Fibroblast of pulmonary artery (primary cell): ENCODE measurements around the gene LMF1.

Source experiments
- DNase-seq: peaks from one replicate; pipeline ENCODE4 v3.0.0-alpha.2; 2010; ENCODE audit warnings: low read depth
- H3K4me3 ChIP-seq: replicated peaks from 2 replicates; pipeline ENCODE4 v1.5.1; 2011; ENCODE audit warnings: low read depth, mild to moderate bottlenecking, control low read depth, low read length, moderate library complexity
- TF ChIP-seq, protein P1 (sequence below): IDR thresholded peaks from 2 replicates; pipeline ENCODE4 v1.5.1; 2011; ENCODE audit warnings: mild to moderate bottlenecking, control low read depth, low read length, inconsistent platforms; ENCODE audit errors: missing control alignments

The LMF1 gene

DNA sequence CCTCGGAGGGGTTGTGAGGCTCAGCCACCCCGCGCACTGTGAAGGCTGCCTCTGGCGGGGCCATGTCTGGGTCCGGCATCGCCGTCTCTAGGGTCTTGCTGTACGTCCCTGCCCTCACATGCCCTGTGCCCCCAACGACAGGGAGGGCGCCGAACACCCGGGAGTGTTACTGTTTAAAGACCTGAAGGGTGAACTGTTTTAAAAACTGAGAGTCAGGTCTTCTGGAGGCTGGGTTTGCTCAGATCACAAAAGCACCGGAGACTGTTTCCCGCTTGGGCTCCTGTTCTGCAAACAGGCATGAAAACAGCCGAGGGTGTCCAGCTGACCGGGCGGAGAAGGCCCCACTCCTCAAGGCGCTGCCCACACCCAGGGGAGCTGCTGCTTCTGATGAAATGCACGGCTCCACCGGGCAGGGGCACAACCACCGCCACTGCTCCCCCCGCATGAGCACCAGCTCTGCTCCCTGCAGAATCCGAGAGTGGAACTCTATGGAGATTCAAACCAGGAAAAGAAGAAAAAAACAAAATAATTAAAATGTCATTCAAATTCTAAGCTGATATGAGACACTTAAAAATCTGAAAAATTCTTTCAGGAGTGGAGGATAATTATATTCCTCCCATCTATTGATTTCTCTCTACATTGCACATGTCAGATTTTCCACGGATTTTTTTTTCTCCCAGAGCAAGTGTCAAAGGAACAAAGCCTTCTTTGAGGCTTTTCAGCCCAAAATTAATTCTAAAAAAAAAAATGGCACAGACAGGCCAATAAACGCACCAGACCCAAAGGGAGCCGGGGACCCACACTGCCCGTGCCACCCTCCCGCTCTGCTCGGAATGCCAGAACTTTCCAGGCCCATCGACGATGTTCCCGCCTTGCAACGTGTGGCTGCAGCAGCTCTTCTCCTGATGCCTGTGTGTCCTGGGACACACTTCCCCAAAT is 74.3 kb downstream of the LMF1 start:
- TF ChIP-seq, protein P1, sequence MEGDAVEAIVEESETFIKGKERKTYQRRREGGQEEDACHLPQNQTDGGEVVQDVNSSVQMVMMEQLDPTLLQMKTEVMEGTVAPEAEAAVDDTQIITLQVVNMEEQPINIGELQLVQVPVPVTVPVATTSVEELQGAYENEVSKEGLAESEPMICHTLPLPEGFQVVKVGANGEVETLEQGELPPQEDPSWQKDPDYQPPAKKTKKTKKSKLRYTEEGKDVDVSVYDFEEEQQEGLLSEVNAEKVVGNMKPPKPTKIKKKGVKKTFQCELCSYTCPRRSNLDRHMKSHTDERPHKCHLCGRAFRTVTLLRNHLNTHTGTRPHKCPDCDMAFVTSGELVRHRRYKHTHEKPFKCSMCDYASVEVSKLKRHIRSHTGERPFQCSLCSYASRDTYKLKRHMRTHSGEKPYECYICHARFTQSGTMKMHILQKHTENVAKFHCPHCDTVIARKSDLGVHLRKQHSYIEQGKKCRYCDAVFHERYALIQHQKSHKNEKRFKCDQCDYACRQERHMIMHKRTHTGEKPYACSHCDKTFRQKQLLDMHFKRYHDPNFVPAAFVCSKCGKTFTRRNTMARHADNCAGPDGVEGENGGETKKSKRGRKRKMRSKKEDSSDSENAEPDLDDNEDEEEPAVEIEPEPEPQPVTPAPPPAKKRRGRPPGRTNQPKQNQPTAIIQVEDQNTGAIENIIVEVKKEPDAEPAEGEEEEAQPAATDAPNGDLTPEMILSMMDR = no peak
- no peak for DNase-seq
- no peak overlapping the region for H3K4me3 ChIP-seq

DNA sequence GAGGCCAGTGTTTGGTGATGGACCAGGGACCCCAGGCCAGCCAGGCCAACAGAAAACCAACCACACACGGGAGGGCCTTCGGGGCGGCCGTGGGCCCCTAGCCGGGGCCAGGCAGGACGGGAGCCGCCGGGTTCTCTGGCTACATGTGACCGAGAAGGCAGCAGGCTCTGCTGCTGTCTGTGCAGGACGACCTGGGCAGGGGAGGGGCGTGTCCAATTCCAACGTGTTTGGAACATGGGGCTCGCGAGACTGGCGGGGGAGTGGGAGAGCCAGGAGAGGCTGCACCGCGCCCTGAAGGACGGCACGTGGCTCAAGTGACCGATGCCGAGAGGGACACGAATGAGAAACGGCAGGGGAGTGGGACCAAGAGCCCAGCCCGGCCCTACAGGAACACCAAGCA is 75.4 kb downstream of the LMF1 start:
- no peak overlapping the region for H3K4me3 ChIP-seq
- no peak for DNase-seq
- TF ChIP-seq, protein P1 = no peak

DNA sequence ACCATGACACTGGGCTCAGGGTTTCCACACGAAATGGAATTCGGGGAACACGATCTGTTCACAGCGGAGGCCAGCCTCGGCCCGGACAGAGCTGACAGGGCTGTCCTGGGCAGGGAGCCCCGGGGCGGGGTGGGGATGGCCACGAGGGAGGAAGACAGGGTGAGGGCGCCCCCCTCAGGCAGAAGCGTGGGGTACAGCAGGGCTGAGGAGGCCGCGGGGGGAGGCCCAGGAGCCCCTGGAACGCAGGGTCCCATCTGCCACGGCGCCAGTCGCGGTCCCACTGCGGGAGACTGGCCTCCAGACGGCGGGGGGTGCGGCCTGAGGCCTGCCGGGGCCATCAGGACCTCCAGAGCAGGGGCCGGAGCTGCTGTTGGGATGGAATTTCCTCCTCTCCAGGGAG is 75.9 kb downstream of the LMF1 start:
- TF ChIP-seq, protein P1 = no peak
- no peak overlapping the region for H3K4me3 ChIP-seq
- no peak for DNase-seq

DNA sequence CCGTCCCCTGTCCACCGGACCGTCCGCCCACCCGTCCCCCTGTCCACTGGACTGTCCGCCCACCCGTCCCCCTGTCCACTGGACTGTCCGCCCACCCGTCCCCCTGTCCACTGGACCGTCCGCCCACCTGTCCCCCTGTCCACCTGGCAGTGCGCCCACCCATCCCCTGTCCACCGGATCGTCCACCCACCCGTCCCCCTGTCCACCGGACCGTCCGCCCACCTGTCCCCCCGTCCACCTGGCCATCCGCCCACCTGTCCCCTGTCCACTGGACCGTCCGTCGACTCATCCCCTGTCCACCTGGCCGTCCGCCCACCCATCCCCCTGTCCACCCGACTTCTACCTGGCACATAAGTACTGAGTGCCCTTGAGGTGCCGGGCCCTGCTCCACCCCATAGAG is 76.6 kb downstream of the LMF1 start:
- TF ChIP-seq, protein P1 = no peak
- DNase-seq = no peak
- no peak overlapping the region for H3K4me3 ChIP-seq

DNA sequence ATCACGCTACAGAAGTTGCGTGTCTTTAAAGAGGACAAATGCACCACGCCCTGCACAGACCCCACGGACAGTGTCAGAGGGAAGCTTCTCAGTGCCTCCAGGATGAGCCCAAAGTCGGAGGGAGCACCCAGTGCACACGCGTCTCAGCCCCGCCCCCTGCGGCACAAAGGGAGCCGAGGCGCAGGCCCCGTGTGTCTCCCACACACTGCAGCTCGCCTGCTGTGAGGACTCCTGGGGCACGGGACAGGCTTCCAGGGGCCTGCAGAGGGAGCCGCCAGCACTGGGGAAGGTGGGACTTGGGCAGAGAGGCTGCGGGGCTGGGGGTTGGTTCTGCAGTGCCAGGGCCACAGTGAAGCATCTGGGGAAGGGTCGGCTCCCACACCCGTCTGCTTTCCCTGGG is 77.4 kb downstream of the LMF1 start:
- TF ChIP-seq, protein P1 = no peak
- H3K4me3 ChIP-seq = no peak overlapping the region
- no peak for DNase-seq

DNA sequence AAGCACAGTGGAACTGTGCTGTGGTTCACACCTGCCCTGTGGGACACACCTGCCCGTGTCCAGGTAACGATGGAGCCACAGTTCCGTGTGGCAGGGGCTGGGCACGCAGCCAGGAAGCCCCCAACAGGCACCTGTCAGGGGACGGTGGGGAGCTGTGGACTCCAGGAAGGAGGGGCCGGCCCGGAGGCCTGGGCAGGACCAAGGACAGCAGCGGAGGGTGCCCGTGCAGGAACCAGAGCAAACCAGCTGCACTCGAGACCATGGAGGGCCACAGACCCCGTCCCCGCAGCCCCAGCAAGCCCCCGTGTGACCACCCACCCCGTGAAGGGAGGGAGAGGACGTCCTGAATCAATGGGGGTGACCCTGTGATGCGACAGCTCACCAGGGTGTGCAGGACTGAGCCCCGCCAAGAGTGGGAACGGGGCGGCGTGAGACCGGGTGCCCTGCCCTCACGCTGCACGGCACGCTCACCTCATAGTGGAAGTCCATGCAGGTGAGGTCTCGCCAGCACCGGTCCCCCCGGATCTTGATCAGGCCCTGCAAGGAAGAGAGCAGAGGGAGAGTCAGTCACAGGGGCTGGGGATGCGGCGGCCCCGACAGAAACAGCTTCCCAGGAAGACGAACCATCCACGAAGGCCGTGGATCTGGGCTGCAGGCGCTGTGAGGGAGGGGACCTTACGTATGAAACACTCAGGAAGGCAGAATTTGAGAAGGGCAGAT is 78.1 kb downstream of the LMF1 start:
- no peak for DNase-seq
- H3K4me3 ChIP-seq = no peak overlapping the region
- TF ChIP-seq, protein P1 = no peak
